Right hindlimb (tissue), 1 donor: ENCODE results near the gene EDEM1.
"Not testable (repeated sequence)": the region's sequence is repeated elsewhere in the genome, so short reads cannot be mapped to it uniquely, and the experiment has no call there.

Experiments
- DNase-seq: peaks from one replicate; pipeline ENCODE4 v3.0.0-alpha.2; 2018

EDEM1 gene

DNA sequence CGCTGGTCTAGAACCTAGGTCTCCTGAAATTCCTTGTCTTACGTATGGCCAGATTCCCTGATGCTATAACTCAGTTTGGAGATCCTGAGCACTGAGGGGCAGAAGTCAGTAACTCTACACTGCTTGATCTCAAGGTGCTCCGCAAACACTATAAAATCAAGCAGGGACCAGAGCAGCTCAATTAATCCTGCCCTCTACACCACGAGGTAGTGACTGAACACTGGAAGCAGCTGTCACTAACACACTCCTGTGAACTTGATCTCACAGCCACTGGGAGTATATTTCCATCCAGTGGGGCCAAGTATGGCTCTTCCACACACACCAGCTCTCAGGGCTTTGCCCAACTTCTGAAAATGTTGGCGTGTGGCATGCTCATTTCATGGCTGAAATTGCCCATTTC, 51.0 kb downstream of the EDEM1 start:
- no peak for DNase-seq

DNA sequence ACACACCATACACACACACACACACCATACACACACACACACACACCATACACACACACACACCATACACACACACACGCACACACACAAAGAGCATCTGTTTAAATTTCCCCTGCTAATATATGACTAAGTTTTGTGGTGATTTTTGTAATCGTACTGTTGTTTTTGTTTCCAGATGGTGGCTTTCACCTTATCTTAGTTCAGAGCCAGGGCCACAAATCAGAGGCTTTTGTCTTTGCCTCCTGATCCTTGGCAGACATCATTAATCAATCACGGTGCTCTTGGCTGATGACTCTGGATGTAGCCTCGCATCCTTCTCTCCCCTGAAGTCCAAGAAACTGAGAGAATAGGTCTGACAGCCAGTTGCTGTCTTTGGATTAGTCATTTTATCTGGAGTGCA, 52.1 kb downstream of the EDEM1 start:
- DNase-seq: no peak

DNA sequence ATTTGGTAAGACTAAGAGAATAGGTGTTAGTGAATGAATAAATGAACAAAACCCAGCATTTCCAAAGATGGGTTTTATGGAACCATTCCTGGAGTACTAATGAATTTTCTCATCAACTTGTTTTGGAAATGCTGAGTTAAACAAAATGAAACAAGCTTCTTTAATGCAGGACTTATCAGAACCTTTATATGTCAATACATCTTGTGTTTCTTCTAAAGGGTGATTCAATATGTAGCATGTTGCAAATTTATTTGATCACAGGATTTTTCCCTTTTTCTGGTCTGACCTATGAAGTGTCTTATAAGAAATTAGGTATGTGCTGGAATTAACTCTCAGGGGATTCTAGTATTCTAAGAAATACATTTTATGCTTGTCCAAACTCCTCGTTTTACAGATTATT, 53.2 kb downstream of the EDEM1 start:
- DNase-seq: no peak

DNA sequence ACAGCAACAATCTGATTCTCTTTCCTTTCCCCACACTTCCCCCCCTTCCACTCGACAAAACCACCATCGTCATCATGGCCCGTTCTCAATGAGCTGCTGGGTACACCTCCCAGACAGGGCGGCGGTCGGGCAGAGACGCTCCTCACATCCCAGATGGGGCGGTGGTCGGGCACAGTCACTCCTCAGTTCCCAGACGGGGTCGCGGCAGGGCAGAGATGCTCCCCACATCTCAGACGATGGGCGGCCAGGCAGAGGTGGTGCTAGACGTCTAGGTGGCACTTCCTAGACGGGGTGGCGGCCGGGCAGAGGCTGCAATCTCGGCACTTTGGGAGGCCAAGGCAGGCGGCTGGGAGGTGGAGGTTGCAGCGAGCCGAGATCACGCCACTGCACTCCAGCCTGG, 55.3 kb downstream of the EDEM1 start:
- DNase-seq: not testable (repeated sequence)

DNA sequence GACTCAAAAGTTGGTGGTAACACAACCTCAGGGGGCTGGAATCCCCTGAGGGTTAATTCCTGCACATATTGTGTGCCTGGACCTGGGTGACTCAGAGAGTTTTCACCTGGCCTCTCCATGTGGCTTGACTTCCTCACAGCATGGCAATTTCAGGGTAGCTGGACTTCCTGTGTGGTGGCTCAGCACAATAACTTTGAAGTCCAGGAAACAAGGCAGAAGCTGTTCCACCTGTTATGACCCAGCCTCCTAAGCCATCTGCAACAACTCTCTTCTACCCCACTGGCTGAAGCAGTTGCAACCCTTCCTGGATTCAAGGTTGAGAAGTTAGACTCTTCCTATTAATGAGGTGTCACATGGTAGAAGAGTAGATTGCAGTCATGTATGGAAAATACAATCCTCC, 58.4 kb downstream of the EDEM1 start:
- no peak for DNase-seq

DNA sequence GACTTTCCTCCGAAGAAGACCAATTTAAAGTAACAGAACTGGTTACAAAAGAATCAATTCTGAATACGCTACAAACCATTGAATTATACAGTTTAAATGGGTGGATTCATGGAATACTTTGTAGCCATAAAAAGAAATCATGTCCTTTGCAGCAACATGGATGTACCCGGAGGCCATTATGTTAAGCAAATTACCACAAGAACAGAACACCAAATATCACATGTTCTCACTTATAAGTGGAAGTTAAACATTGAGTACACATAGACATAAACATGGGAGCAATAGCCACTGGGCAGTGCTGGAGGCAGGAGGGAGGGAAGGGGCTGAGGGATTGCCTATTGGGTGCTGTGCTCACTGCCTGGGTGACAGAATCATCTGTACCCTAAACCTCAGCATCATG, 61.3 kb downstream of the EDEM1 start:
- no peak for DNase-seq

DNA sequence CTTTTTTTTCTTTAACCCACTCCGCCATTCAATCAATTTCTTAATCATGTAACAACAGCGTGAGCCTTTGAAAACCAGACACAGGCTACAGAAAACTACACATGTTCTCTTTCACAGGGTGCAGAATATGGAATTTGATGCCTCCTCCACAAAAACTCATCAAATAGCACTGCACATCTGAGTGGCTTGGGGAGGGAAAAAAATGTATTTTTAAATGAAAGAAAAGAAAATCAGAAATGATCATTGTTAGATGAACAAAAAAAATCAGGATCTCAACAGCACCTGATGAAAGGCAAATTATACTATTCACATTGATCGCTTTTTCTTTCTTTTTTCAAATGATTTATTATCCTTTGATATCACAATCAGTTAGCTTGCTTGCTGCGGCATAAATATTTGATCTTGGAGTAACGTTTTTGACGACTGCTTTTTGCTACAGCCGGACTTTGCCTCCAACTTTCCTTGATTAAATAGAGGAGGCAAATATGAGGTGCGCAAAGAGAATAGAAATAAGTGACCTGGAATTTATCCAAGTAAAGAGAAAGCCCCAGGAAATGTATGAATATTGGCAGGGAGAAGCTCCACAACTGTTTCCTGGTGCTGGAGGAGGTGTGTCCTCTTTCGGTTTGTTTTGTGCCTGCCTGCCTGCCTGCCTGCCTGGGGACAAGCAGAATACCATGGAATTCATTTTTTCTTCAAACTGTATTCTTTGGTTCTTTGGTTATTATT, 63.1 kb downstream of the EDEM1 start:
- no peak for DNase-seq

DNA sequence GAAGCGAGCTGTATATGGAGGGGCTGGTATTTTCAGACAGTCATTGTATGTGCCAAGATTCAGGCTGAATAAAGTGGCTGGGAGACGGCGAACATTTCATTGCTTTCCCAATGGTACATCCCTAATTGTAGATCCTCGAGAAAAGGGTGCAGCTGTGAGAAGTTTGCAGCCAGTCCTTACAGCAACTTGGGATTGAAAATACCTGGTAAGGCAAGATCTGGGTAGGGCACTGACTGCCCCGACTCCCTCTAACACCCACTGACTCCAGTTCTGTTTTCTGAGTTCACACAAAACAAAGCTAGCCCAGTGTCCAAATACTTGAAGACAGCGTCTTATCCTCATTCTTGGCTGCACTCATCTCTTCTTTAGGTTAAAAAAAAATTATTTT, 63.7 kb downstream of the EDEM1 start:
- no peak for DNase-seq

DNA sequence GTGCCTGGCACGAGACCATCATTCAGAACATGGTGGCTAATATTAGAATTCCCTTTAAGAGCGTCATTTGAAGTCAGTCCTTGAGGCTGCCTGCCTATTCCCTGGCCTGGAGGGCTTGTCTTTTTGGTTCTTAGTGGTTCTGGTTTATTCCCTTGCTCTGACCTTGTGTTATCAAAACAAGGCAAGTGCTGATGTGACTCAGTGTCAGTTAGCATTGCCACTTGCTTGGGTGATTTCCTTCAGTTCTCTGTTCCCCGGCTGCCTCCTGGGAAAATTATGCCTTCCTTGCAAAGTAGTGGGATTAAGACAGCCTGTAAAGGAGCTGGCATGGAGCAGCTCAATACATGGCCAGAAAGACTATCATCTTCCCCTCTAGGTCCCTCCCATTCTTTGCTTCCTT, 64.6 kb downstream of the EDEM1 start:
- no peak for DNase-seq

DNA sequence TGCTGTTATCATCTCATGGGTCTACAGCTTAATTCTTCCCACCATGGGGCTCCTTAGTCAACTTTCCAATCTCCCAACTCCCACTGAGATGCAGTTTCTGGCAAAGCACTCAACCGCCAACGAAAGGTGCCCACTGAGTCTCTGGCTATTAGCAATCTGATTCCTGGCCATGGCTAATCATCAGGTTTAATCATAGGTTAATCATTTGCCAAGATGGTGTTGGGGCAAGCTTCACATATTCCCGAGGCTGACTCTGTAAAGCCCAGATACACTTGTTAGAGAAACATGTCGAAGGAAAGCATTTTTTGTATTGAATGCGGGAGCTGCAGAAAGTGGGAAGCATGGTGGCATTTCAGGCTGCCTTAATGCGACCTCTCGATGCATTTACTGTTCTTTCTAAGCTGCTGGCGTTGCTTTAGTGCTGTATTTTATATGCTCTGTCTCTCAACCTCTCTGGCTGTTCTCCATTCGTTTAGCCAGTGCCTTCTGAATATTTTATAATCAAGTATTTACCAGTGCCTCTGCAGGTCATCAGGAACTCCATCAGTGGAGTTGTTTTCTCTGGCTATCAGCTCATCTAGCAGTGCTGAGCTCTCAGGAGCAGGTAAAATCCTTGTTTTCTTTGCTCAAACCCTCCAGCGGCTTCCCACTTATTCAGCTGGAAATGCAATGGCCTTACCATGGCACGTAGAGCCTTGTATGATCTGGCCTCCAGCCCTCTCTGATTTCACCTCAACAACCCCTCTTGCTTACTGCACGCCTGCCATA, 67.0 kb downstream of the EDEM1 start:
- no peak for DNase-seq

DNA sequence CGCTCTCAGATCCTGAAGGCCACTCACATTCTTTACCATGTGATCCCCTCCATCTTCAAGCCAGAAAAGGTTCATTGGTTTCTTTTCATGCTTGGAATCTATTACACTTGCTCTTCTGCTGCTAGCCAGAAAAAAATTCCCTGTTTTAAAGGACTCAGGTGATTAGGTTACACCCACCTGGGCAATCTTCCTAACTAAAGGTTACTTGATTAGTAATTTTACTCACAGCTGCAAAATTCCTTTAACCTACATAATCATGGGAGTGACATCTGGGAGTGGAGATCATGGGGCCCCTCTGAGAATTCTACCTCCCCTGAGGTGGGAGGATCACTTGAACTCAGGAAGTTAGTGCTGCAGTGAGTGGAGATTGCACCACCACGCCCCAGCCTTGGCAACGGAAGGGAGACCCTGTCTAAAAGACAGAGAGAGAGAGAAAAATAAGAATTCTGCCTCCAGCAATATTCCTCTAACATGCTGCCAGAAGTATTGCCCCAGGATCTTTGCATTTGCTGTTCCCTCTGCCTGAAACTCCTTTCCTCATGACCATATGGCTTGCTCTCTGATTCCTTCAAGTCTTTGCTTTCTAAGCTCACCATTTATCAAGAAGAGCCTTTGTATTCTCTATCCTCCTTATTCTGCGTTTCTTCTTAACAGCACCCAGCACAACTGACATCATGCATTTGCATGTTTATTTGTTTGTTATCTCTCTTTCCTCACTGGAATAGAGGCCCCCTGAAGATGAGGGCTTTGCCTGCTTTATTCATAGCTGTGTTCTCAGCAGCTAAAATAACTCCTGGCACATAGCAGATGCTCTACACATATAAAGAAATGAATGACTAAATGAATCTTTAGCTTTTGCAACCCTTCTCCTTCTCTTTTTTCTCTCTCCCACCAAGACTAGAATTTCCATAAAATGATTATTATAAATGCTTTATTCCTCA, 68.2 kb downstream of the EDEM1 start:
- no peak for DNase-seq

DNA sequence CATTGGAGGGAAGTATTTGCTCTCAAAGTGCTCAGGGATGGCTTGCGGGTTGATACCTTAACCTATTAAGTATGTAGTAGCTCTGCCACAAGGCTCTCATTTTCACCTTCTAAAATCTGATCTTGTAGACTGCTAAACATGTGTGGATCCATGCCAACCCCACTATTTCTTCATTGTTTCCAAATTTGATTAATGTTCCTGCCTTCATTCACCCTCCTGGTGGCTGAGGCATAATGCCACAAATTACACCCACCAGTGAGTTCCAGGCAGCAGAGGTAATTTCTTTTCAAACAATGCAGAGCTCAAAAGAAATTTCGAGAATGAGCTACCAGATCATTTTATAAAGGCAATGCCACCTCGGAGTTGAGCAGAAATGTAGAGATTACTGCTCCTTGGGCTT, 71.0 kb downstream of the EDEM1 start:
- no peak for DNase-seq

DNA sequence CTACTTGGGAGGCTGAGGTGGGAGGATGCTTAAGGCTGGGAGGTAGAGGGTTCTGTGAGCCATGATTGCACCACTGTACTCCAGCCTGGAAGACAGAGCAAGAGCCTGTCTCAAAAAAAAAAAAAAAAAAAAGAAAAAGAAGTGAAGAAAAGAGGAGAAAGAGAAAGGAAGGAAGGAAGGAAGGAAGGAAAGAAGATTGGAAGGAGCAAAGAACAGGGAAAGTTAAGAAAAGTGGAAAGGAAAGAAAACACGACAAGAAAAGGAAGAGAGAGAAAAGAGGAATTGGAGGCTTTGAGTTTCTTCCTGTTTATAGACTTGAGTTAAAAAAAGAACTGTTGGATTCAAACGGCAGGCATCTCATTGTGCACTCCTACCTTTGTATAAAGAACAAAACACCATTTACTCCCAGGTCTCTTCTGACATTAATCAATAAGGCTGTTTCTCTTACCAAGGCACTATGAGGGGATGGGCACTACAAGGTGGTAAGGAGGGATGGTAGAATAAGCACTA, 73.5 kb downstream of the EDEM1 start:
- DNase-seq: no peak

DNA sequence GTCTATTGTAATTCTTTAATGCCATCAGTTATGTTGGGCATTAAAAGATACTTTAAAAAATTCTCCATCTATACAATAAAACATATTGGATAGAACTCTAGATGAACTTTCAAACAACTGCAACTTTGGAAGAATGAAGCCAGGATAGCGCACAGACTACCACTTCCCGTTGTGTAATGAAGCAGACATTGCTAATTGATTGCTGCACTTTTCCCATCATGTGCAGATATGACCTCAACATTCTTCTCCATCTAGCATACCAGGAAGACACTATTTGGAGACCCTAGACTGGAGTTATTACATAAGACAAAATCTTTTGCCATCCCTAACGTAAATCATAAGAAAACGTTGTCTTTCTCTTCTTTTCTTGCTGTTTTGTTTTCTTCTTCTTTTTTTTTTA, 75.0 kb downstream of the EDEM1 start:
- DNase-seq: no peak

DNA sequence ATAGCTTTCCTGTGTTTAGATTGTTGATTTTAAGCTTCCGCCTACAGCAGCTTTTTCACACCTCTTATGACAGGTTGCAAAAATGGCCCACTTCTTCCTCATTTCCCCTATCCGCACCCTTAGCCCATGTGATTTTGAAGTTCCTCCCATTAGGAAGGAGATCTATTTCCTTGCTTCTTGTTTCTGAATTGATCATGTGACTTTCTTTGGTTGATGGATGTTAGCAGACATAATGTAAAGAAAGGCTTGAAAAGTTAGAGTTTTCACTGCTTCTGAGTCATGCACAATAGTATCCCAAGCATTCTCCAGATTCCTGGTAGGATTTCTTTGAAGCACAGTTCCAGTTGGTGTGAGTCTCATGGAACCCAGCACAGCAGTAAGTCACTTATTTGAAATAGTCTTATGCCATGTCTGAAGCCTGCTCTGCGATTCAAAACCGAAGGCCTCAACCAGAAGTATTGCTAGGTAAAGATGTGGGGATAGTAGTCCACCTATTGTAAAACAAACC, 76.6 kb downstream of the EDEM1 start:
- DNase-seq: no peak

DNA sequence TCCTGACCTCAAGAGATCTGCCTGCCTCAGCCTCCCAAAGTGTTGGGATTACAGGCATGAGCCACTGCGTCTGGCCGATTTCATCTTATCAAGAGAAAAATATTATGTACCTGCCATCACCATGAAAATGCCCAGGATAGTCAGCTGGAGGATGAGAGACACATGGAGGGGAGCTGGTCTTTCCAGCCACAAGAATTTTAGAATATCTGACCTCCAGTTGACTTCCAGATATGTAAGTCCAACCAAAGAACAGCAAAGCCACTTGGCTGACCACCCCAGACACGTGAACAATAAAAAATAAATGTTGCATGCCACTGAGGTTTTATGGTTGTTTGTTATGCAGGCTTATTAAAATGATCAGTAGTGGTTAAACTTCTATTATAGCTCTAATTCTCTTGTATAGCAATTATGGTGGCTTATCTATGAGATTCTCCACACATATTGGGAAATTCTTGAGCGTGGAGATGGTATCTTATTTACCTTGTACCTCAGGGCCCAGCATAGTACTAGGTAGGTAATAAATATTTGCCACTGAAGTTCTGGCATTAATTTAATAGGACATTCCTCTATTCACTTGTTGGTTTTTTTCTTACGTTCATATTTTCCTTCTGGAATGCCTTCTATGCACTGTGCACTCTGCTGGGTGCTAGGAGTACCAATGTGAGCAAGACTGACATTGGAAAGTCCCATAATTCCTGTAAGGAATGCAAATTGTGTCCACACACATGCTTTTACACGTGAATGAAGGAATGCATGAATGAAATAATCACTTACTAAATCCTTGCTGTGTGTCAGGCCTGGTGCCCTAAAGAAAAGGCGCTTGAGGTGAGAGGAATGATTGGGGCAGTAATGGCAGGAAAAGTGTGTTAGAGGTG, 77.6 kb downstream of the EDEM1 start:
- no peak for DNase-seq

DNA sequence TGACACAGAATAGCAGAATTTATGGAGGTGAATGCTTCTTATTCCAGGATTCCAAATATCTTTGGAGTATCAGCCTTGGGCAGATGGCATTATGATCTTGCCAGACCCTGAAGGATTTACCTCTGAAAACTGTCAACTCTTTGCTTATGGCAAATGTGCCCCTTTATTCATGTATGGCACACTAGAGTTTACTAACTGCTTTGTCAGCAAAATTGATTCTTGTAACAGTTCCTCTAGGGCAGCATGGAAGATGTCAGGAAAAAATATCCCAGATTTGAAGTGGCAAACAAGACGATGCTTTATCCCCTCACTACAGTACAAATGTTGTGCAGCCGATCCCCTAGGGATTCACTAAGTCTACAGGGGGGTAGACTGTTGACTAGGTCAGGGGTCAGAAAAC, 79.7 kb downstream of the EDEM1 start:
- DNase-seq: no peak

DNA sequence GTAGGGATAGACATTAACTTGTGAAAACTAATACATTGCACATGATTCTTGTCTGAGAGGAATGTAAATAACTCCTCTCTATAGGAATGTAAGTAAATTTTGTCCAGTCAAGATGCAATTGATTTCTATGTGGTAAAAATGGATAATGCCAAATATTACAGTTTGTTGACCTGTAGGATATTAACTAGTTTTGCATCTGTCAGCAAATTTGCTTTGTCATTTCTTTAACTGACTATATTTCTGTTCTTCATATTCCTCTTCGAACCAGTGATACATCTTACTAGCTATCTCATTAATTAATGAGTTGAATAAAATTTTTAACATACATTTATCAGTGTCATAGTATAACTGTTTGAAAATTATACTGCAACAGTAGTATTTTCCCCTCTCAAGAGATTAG, 80.4 kb downstream of the EDEM1 start:
- no peak for DNase-seq
